Measurements from ENCODE around the gene PLXNA4.
A peak's percentile ranks its signal among the peaks of the same experiment; 100 is the strongest.

The PLXNA4 gene

DNA sequence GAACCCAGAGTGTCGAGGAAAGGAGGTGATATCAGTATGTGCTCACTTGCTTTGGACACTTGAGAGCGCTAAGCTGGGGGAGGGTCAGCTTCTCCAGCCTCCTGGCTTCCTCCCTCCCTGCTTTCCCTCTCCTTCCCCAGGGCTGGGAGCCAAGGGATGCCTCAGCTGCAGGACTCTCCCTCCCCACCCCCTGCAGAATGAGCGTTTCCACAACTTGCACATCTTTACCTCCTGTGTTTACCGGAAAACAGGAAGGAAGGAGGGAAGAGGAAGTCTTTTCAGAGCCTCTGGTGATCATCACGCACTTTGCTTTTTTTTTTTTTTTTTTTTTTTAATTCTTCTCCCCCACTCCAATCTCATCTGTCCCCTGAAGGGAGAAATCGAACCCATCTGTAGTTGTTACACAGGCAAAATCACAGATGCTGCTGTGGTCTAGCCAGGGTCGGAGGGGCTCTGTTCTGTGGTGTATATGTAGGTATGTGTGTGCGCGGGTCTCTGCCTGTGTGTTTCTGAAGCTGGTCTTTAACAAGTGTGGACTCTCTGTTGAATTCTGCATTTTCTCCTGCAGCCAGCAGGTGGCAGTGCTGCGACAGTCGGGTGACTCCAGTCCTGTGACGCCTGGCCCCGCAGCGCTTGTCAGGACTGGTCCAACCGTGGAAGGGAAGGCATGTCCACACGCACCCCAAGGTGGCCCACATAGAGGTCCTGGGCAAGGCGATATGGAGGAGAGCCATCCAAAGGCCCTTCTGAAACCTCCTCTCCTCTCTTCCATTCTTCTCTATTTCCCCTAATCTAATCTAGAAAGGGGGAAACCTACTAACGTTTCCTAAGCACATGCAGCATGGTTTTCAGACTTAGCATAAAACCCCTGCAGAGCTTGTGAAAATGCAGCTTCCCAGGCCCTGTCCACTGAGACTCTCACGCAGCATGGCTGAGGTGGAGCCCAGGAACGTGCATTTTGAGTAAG is 257.6 kb downstream of the PLXNA4 start:
- DNase-seq (ENCODE audit: low spot score): peak; percentile 82
- ChIA-PET CTCF (interaction anchor here (0.6 to 1.8 kb wide), 9 partner anchors 151 to 1440 kb away, joined by 3 to 15 read pairs (median 5); no protein-coding TSS in a partner anchor), POLR2A (ENCODE audit: low non-redundant PET) (no interaction called here)
- TF ChIP-seq CTCF (conservative IDR thresholded peaks at IDR 0.05; ENCODE audit: low read depth): peak; percentile 92
- no peak overlapping the region for H3K27ac ChIP-seq

GRCh38 chr7:132317701-132318351 is 258.4 kb downstream of the PLXNA4 start:
- ChIA-PET CTCF (interaction anchor here (1.8 kb wide), 1 partner anchor 263 kb away, joined by 15 read pairs; no protein-coding TSS in a partner anchor), POLR2A (ENCODE audit: low non-redundant PET) (no interaction called here)
- no peak overlapping the region for H3K27ac ChIP-seq
- DNase-seq (ENCODE audit: low spot score): no peak
- TF ChIP-seq CTCF (conservative IDR thresholded peaks at IDR 0.05; ENCODE audit: low read depth): no peak

GRCh38 chr7:132312531-132313055 is 263.7 kb downstream of the PLXNA4 start:
- no peak for DNase-seq (ENCODE audit: low spot score)
- CTCF ChIA-PET: no interaction called here
- H3K27ac ChIP-seq: no peak overlapping the region
- POLR2A ChIA-PET (ENCODE audit: low non-redundant PET): no interaction called here
- TF ChIP-seq CTCF (conservative IDR thresholded peaks at IDR 0.05; ENCODE audit: low read depth): no peak

- no peak overlapping the region for H3K27ac ChIP-seq
- TF ChIP-seq CTCF (conservative IDR thresholded peaks at IDR 0.05; ENCODE audit: low read depth): no peak
- DNase-seq (ENCODE audit: low spot score): no peak
- CTCF ChIA-PET: no interaction called here
- POLR2A ChIA-PET (ENCODE audit: low non-redundant PET): no interaction called here
Measured at GRCh38 chr7:132311733-132312132, 264.5 kb downstream of the PLXNA4 start.

- DNase-seq (ENCODE audit: low spot score): no peak
- no peak overlapping the region for H3K27ac ChIP-seq
- TF ChIP-seq CTCF (conservative IDR thresholded peaks at IDR 0.05; ENCODE audit: low read depth): no peak
- POLR2A ChIA-PET (ENCODE audit: low non-redundant PET): no interaction called here
- CTCF ChIA-PET: interaction anchor here (0.8 kb wide), 1 partner anchor 66 kb away, joined by 4 read pairs; no protein-coding TSS in a partner anchor
Measured at GRCh38 chr7:132309102-132309805, 267.0 kb downstream of the PLXNA4 start.

DNA sequence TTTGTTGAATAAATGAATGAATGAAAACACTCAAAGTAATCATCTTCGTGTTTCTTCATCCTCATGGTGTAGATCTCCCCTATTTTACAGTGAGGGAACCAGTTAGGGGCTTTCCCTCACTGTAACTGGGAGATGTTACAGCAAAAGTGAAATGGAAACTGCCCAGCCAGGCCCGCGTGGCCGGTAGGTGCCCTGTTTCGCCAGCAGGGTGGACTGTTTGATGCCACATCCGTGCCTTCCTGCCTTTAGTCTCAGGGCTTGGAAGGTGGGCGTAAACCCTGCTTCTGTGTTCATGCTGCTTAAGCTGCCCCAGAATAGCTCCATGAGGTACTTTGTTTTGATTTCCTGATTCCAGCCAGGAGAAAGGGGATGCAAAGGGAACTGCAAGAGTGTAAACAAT is 268.8 kb downstream of the PLXNA4 start:
- no peak for DNase-seq (ENCODE audit: low spot score)
- H3K27ac ChIP-seq: no peak overlapping the region
- CTCF ChIA-PET: no interaction called here
- POLR2A ChIA-PET (ENCODE audit: low non-redundant PET): no interaction called here
- TF ChIP-seq CTCF (conservative IDR thresholded peaks at IDR 0.05; ENCODE audit: low read depth): no peak
